Adipose tissue (tissue), 3 donors: Measurements from ENCODE around the gene LPCAT2. TPM values are rescaled to one million over a fixed set of nuclear protein-coding genes. Genes with fewer than 3 reads are reported as not detected.
"Not testable (repeated sequence)": the region's sequence is repeated elsewhere in the genome, so short reads cannot be mapped to it uniquely, and the experiment has no call there.

Experiments
- H3K27ac ChIP-seq: one replicate; pipeline ENCODE4 v1.5.1; 2013; ENCODE audit warnings: low read depth, low read length
- WGBS, 3 donors: extraction: QIAGEN DNeasy Blood & Tissue Kit; methylation state at CpG; one replicate each; pipeline ENCODE4 v1.1.7; 2013; 5-methylcytosine and 5-hydroxymethylcytosine counted together
- polyA plus RNA-seq, 3 donors: library from polyadenylated mRNA; stranded (reverse); fragments of 200-250 nt; gene quantifications; one replicate each; pipeline ENCODE4 v1.2.3, GENCODE V29; 2013
- donor health status: healthy with polysubstance abuse.
- donor health status: Bipolar disorder and iron deficiency.
- donor health status: healthy.

LPCAT2 gene
- polyA plus RNA-seq, 3 donors, result 2.0 to 5.6 (median 4.3) TPM

DNA sequence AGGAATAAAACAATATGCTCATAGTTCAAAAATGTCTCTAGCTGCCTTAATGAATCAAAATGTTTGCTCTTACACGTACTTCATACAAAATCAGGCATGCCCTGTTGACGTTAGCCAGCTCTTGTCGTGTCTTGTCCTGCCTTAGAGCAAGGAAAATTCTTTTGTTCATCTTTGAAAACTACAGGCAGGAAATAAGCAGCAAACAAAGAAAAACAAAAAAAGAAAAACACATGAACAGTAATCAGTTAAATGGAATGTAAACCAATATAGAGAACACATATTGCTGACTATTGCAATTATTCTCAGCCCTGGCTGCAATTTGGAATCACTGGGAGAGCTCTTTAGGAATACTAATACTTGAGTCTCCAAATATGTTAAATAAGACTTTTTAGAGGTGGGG is 59.3 kb downstream of the LPCAT2 start:
- H3K27ac ChIP-seq, result no peak overlapping the region
- WGBS, 3 donors, result 71 to 78% (median 77%) methylated on average over 3 of the region's 3 CpGs

DNA sequence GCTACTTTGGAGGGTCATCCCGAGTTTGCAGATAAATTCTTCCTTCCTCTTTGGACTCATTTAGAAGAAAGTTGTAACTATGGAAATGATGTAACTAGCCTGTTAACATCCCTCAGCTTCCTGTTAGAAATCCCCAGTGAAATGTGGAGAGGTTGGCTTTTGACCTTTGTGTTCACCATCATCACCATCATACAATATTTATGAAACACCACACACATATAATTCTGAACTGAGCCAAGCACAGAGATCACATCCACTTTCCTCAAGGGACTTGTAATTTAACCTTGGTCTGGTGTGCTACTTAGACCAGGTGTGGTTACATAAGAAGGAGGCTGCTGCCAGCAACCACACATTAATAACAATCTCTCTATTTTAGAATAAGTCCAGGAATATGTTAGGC is 60.2 kb downstream of the LPCAT2 start:
- H3K27ac ChIP-seq, result no peak overlapping the region
- 0 to 54% (median 16%) methylated on average over 1 of the region's 1 CpG for WGBS, 3 donors

DNA sequence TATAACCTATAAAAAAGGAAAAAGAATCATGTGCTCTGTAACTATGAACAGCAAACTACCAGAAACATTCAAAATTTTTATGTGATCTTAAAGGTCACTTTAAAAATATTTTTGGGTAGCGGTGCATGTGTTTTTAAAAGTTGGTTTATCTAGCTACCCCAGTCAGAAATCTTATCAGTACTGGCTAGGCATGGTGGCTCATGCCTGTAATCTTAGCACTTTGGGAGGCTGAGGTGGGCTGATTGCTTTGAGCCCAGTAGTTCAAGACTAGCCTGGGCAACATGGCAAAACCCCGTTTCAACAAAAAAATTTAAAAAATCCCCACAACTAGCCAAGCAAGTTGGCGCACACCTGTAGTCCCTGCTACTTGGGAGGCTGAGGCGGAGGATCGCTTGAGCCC is 61.3 kb downstream of the LPCAT2 start:
- WGBS, 3 donors, result 93 to 95% (median 94%) methylated on average over 5 of the region's 5 CpGs

DNA sequence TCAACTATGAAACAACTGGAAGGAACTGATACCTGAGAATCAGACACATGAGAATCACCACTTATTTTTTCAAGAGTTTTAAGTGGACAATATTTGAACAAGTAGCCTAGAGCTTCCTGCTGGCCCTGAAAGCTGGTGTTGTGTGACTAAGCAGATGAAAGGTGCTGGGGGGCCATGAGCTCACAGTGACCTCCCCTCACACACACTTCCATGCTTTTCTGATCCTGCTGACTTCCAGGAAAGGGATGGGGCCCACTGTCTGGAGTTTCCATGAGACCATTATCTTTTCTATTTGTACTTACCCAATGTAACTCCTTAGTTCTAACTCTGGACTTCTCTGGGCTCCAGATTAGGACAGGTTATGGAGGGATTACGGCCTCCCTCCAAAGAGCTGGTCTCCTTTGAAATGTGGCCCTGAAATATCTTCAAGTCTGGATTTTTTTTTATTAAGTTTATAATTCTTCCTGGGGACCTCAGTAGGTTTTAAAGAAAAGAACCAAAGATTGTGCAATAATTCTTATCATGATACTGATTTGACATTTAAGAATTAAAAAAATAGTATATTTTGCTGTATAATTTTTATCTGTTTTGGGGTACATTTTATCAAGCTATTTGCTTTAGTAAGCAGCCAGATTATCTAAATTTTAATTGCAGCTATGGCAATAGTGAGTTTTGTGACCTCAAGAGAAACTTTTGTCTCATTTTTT is 62.5 kb downstream of the LPCAT2 start:
- H3K27ac ChIP-seq, result no peak overlapping the region
- 98 to 100% (median 98%) methylated on average over 1 of the region's 1 CpG for WGBS, 3 donors

More for the DNA sequence above, 61.3 kb downstream of the LPCAT2 start:
- H3K27ac ChIP-seq, result no peak overlapping the region

DNA sequence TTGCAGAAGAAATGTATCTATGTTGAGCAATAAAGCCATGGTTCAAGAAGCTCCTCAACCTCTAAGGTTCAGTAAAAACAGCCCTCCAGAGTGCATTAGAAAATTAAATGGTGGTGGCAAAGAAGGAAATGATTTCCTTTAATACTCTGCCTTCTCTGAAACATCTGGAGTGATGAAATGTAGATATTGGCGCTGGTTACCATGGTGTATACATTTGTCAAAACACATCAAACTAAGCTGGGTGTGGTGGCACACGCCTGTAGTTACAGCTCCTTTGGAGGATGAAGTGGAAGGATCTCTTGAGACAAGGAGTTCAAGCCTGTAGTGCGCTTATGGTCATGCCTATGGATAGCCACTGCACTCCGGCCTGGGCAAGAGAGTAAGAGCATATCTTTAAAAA is 63.6 kb downstream of the LPCAT2 start:
- whole genome bisulfite sequencing, 3 donors, result 92% methylated on average over 4 of the region's 4 CpGs

DNA sequence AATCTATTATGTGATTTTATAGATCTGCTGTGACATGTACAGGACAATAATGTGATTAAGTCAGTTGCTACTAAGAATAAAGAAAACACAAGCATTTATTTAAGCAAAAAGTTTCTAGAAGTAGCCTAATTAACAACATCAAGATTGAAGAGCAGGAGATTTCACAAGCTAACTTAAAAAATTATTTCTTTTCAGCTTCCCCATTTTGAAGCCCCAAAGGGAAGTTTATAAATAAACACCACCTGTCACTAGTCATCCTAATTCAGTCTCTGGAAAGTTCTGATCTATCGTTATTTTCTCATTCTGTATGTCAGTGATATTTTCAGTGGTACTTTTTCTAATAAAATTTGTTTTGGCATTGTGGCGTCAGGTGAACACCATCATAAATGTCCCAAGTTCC is 65.9 kb downstream of the LPCAT2 start:
- whole genome bisulfite sequencing, 3 donors, result 53 to 85% (median 57%) methylated on average over 2 of the region's 2 CpGs
- no peak overlapping the region for H3K27ac ChIP-seq

More for the DNA sequence above, 63.6 kb downstream of the LPCAT2 start:
- no peak overlapping the region for H3K27ac ChIP-seq

DNA sequence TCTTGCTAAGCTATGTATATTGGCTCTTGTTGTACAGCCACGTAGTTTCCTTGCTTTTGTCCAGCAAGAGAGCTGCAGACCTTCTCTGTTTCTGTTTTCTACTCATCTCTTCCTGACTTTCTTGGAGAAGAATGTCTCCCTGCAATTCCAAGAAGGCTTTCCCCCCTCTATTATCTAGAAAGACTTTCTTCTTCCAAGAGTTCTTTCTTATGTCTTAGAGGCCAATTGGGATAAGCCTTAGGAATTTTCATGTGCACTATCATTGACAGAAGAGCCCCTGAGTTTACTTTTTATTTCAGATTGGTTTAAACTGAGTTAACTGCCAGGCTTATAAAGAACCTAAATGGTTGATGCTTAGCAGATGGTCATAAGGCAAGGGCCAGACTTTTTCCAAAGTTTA is 66.6 kb downstream of the LPCAT2 start:
- 63 to 79% (median 64%) methylated on average over 1 of the region's 1 CpG for WGBS, 3 donors
- no peak overlapping the region for H3K27ac ChIP-seq

DNA sequence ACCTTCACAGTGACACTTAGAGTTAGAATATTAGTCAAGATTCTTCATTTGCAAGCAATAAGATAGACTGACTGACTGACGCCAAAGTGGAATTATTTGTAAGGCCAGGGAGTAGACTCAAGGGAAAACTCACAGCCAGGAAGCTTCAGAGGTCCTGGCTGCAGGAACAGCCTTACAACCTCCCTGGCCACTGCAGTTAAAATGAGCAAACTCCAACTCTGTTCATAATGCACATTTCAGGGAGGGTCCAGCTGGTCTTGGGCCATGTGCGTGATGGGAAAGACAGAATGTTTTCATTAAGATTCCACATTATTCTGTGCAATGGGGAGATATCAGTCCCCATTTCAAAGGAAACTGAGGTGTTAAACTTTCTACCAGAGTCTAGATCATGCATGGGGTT is 67.5 kb downstream of the LPCAT2 start:
- WGBS, 3 donors, result 60 to 87% (median 74%) methylated on average over 2 of the region's 2 CpGs
- no peak overlapping the region for H3K27ac ChIP-seq

DNA sequence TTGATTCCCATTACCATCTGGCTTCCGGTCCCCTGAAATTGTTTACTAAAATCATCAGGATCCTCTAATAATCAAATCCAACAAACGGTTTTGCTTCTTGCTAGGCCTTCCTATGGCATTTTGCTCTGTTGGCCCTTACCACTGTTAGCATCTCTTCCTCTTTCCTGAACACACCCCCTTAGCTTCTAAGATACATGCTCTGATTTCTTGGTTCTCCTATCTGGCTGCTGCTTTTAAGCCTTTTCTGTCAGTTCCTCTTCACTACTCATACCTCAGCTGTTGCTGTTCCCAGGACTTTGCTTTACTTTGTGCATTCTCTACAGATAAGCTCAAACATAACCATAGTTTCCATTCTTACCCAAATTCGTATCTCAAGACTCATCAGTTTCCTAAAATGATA is 69.0 kb downstream of the LPCAT2 start:
- no peak overlapping the region for H3K27ac ChIP-seq
- WGBS, 3 donors, result 69 to 81% (median 78%) methylated on average over 3 of the region's 3 CpGs

DNA sequence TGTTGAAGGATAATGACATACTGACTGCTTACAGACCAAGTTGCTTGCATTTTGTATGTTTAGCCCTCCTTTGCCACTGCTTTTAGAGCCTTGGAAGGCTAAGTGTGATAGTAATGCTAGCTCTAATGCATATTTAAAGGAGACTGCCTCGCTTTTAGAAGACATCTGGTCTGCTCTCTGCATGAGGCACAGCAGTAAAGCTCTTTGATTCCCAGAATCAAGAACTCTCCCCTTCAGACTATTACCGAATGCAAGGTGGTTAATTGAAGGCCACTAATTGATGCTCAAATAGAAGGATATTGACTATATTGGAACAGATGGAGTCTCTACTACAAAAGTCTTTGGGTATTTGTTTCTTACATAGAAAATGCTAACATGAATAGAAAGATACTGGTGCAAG is 76.8 kb downstream of the LPCAT2 start:
- no peak overlapping the region for H3K27ac ChIP-seq
- WGBS, 3 donors, result 82 to 92% (median 85%) methylated on average over 2 of the region's 2 CpGs

DNA sequence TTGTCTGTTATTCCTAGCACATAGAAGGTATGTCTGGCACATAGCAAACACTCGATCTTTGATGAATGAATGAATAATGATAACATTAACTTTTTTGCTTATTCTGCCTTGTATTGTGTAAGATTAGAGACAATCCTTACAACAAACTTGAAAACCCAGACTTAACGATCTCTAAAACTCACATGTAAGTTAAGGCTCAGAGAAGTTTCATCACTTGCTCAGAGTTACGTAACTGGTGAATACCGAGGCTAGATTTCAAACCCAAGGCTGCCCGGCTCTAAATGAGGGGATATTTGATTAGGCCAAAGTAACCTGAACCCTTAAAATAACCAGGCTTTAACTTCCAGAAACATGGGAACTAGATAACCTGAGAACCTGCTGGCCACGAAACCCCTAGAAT is 79.9 kb downstream of the LPCAT2 start:
- WGBS, 3 donors, result 61 to 77% (median 73%) methylated on average over 6 of the region's 6 CpGs
- no peak overlapping the region for H3K27ac ChIP-seq

DNA sequence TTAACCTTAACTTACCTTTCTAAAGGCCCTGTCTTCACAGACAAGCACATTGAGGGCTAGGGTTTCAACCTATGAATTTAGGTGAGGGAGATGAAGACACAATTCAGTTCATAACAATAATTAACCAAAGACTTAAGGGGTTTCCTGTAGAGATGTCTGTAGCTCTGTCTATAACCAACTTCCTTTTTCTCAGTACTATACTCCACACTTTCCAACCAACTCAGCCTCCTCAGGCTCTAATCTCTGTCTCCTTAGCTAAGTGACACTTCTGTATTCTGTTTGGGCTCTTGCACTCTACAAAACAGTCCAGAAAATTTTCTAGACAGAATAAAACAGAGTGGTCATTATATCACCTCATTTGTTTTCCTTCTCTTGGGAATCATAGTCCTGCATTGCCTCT is 83.4 kb downstream of the LPCAT2 start:
- no peak overlapping the region for H3K27ac ChIP-seq

DNA sequence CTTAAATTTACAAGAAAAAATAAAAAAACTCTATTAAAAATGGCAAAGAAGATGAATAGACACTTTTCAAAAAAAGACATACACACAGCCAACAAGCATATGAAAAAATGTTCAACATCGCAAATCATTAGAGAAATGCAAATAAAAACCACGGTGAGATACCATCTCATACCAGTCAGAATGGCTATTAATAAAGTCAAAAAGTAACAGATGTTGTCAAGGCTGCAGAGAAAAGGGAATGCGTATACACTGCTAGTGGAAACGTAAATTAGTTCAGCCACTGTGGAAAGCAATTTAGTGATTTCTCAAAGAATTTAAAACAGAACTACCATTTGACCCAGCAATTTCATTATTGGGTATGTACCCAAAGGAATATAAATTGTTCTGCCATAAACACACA is 89.1 kb downstream of the LPCAT2 start:
- WGBS, 3 donors, result 21 to 70% (median 66%) methylated on average over 4 of the region's 4 CpGs
- no peak overlapping the region for H3K27ac ChIP-seq

DNA sequence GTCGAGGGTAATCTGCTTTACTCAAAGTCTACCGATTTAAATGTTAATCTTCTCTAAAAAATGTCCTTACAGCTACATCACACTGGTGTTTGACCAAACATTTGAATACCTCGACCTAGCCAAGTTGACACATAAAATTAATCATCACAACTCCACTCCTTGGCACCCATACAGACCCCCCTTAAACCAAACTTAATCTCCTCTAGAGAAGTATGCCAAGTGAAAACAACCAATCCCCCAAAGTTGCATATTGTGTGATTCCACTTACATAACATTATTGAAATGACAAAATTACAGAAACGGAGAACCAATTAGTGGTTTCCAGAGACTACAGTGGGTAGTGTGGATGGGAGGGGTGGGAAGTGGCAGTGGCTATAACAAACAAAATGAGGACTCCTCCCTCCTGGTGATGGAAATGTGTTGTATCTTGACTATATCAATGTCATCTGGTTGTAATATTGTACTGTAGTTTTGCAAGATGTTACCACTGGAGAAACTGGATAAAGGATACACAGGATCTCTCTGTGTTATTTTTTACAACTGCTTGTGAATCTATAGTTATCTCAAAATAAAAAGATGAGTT is 97.0 kb downstream of the LPCAT2 start:
- no peak overlapping the region for H3K27ac ChIP-seq
- WGBS, 3 donors, result 47 to 61% (median 50%) methylated on average over 4 of the region's 4 CpGs

DNA sequence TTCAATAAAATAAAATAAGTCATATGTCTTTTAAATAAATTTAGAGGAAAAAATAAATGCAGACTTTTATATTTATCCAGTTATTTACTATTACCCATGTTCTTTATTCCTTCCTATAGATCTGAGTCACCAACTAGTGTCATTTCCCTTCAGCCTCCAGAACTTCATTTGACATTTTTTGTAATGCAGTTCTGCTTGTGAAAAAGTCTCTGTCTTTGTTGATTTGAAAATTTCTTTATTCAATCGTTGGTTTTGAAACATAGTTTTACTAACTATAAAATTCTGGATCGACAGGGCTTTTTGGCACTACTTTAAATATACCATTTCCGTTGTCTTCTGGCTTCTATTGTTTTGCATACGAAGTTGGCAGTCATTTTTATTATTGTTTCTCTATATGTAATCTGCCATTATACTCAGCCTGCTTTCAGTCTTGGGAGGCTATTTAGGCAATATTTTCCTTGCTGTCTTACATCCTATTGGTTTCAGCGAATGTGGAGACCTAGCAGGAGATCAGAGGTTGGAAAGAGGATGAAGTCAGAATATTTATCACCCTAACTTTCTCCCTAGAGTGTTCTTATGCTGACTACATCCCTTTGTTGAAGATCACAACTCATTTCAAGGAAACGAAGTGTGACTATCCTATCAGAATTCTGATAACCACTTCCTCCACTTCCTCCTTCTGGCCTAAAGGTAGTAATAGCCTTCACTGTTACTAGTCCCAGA is 104.9 kb downstream of the LPCAT2 start:
- 63 to 65% (median 64%) methylated on average over 6 of the region's 6 CpGs for WGBS, 3 donors
- no peak overlapping the region for H3K27ac ChIP-seq

DNA sequence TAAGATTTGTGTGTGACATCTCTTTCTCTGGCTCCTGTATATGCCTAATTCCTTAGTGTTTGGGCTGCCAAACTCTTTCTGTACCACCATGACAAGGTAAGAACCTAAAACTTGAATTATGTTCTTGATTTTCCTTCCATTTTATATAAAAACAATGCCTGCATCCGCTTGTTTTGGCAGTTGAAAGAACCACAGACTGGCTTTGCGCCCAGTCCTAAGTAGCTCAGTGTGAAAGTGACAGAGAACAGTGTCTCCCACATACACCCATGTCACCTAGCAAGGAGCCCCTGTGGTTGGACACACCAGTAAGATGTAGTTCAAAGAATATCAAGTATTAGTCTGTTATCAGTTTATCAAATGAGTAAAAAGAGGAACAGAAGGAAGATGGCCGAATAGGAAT is 106.2 kb downstream of the LPCAT2 start:
- 57 to 78% (median 63%) methylated on average over 3 of the region's 3 CpGs for WGBS, 3 donors
- H3K27ac ChIP-seq, result no peak overlapping the region

DNA sequence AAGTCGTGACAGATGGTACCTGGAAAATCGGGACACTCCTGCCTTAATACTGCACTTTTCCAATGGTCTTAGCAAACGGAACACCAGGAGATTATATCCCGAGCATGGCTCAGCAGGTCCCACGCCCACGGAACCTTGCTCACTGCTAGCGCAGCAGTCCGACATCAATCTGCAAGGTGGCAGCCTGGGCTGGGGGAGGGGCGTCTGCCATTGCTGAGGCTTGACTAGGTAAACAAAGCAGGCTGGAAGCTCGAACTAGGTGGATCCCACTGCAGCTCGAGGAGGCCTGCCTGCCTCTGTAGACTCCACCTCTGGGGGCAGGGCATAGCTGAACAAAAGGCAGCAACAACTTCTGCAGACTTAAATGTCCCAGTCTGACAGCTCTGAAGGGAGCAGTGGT is 106.8 kb downstream of the LPCAT2 start:
- 83 to 85% (median 84%) methylated on average over 11 of the region's 11 CpGs for WGBS, 3 donors
- not testable (repeated sequence) for H3K27ac ChIP-seq

DNA sequence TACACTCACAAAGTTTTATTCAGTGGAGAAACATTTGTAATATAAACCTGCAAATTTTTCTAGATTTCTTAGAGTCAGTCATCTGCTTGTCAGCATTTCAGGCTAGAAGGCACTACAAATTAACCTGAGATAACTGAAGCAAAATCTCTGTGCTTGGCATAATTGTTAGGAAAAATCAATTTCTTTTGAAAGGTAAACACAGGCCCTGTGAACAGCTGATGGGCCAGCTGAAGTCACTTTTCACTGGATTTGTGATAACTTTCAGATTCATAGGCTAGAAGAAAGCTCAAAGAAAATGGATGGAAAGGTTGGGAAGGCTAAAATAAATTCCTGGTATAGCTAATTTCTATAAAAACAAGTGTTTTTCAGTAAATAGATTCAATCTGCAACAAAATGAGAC is 112.9 kb downstream of the LPCAT2 start:
- H3K27ac ChIP-seq, result no peak overlapping the region

DNA sequence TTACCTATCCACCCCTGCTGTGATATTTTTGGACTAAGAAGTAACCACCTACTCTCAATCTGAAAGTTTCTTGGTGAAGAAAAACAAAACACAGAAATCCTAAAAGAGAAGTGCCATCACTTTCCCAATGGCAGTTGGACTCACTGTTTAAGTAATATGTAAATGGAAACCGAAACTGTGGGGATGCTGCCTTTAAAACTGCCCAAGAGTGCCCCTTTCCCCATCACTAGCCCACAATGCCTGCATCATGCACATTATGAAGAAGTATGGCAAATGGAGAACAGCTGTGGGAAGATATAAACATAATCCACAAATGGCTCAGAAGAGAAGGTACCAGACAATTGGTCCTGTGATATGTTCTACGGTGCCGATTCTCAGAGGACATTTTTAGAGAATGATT is 113.4 kb downstream of the LPCAT2 start:
- 78 to 82% (median 80%) methylated on average over 3 of the region's 3 CpGs for WGBS, 3 donors
- H3K27ac ChIP-seq, result no peak overlapping the region
